Measurements from ENCODE around the gene PMEPA1. TPM values are rescaled to one million over a fixed set of nuclear protein-coding genes. Genes with fewer than 3 reads are reported as not detected.
A peak's percentile ranks its signal among the peaks of the same experiment; 100 is the strongest.

The PMEPA1 gene
- total RNA-seq, 1 experiment from 2014 or later = 89.8 TPM

DNA sequence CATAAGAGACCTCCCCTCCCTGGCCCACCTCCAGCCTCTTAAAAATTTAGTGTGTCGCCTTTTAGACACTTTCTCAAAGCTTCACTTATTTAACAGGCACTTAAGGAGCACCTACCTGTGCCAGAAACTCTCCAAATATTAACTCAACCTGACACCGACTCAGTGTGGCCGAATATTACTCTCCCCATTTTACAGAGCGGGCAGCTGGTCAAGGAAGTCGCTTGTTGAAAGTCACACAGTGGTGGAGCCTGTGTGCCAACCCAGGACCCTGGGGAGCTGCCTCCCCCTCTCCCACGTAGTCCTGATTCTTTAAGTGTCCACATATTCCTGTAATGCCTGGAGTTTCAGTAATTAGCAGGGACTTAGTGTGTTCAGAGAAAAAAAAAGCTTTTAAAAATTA lies 1.0 kb upstream of the PMEPA1 start:
- TF ChIP-seq POLR2AphosphoS5 (IDR thresholded peaks at IDR 0.05; ENCODE audit: low read depth, low read length) (no peak), SIN3A (IDR thresholded peaks at IDR 0.05; ENCODE audit: borderline replicate concordance, insufficient read depth, low read depth, low read length) (no peak), TCF7L2 (IDR thresholded peaks at IDR 0.05; ENCODE audit: low read depth, low read length) (no peak), REST (IDR thresholded peaks at IDR 0.05; ENCODE audit: insufficient read depth in 1 of 2, low read depth in 2 of 2, low read length in 1 of 2) (no peak)
- TF ChIP-seq, protein P1, sequence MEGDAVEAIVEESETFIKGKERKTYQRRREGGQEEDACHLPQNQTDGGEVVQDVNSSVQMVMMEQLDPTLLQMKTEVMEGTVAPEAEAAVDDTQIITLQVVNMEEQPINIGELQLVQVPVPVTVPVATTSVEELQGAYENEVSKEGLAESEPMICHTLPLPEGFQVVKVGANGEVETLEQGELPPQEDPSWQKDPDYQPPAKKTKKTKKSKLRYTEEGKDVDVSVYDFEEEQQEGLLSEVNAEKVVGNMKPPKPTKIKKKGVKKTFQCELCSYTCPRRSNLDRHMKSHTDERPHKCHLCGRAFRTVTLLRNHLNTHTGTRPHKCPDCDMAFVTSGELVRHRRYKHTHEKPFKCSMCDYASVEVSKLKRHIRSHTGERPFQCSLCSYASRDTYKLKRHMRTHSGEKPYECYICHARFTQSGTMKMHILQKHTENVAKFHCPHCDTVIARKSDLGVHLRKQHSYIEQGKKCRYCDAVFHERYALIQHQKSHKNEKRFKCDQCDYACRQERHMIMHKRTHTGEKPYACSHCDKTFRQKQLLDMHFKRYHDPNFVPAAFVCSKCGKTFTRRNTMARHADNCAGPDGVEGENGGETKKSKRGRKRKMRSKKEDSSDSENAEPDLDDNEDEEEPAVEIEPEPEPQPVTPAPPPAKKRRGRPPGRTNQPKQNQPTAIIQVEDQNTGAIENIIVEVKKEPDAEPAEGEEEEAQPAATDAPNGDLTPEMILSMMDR (IDR thresholded peaks at IDR 0.05) = no peak
- in situ Hi-C loops (cut with HindIII; ENCODE audit: low pct_unique_long_range_greater_than_20kb, low sequenced_read_pairs) (no loop called here), intact Hi-C loops (cut with micrococcal nuclease; ENCODE audit: unreplicated experiment) (no loop called here)
- ChIA-PET CTCF (interaction anchor here (1.1 to 1.3 kb wide), 2 partner anchors 12 to 17 kb away, joined by 3 to 7 read pairs; no protein-coding TSS in a partner anchor), POLR2A (interaction anchor here (0.5 to 0.6 kb wide), 2 partner anchors 61 to 421 kb away, joined by 3 read pairs; no protein-coding TSS in a partner anchor)
- no TSS peak for BruUV-seq (replicated peaks)
- Histone ChIP-seq H3K27ac (ENCODE audit: low read length) (peak overlapping the region; percentile 89), H3K36me3 (ENCODE audit: control insufficient read depth, insufficient read depth, low read length) (no peaks in the 10 kb centered on the region), H3K4me1 (ENCODE audit: control insufficient read depth, insufficient read depth, low read length) (peaks cover 50% of the 10 kb centered on the region), H3K4me3 (ENCODE audit: low read depth in 2 of 2, low read length in 2 of 2) (peak overlapping the region; percentile 67 to 73), H3K27me3 (ENCODE audit: control insufficient read depth, insufficient read depth, low read length) (no peaks in the 10 kb centered on the region), H3K9me3 (ENCODE audit: control insufficient read depth, insufficient read depth, low read depth, low read length) (no peaks in the 10 kb centered on the region)
- no peak for DNase-seq (ENCODE audit: low read depth, low spot score)
- no peak for ATAC-seq

DNA sequence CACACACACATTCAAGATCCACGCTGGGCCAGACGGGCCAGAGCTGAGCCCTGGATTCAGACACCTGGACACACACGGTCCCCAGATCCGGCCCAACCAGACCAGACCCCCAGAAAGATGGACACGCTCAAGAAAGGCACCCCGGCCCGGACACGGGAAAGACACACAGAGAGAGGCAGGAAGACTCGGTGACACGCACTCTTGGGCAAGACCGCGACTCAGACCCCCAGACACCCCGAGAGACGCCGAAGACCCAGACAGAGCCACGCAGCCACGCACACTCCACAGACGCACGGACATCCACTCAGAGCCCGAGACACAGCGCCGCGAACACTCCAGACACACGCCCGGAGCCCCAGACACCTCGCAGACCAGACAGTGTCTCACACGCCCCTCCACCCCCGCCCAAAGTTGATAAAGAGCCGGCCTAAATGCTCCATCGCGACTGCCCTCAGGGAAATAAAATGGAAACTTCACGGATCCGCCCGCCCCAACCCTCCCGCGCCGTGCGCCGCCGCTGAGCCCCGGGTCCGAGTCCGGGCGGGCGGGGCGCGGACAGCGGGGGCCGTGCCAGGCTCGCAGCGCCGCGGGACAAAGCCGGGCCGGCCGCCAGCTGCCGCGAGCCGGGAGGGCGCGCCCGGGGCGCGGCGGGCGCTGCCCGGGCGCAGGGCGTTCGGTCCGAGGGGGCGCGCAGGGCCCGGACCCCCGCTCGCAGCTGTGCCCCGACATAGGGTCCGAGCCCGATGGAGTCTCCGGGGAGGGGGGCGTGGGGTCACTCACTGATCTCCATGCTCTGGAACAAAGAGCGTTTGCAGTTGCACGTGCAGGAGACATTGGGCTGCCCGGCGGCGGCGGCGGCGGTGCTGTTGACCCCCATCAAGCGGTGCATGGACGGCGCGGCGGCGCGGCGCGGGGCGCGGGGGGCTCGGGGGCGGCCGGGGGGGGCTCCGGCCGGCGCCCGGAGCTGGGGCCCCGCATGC lies 831 bp downstream of the PMEPA1 start:
- ChIA-PET CTCF (no interaction called here), POLR2A (interaction anchor here (0.7 to 1.5 kb wide), 2 partner anchors 10 to 191 kb away, joined by 3 to 5 read pairs; no protein-coding TSS in a partner anchor)
- Histone ChIP-seq H3K9me3 (ENCODE audit: control insufficient read depth, insufficient read depth, low read depth, low read length) (no peaks in the 10 kb centered on the region), H3K27ac (ENCODE audit: low read length) (peak overlapping the region; percentile 90), H3K27me3 (ENCODE audit: control insufficient read depth, insufficient read depth, low read length) (no peaks in the 10 kb centered on the region), H3K36me3 (ENCODE audit: control insufficient read depth, insufficient read depth, low read length) (no peaks in the 10 kb centered on the region), H3K4me3 (ENCODE audit: low read depth in 2 of 2, low read length in 2 of 2) (peak overlapping the region; percentile 73 to 74), H3K4me1 (ENCODE audit: control insufficient read depth, insufficient read depth, low read length) (peaks cover 62% of the 10 kb centered on the region)
- in situ Hi-C loops (cut with HindIII; ENCODE audit: low pct_unique_long_range_greater_than_20kb, low sequenced_read_pairs) (no loop called here), intact Hi-C loops (cut with micrococcal nuclease; ENCODE audit: unreplicated experiment) (no loop called here)
- TF ChIP-seq, protein P1 (IDR thresholded peaks at IDR 0.05) = no peak
- no peak for TF ChIP-seq TCF7L2 (IDR thresholded peaks at IDR 0.05; ENCODE audit: low read depth, low read length)
- DNase-seq (ENCODE audit: low read depth, low spot score) (no peak), ATAC-seq (no peak)
- BruUV-seq (replicated peaks) = TSS peak; percentile 76
